ENCODE data around the gene PRR13. TPM values are rescaled to one million over a fixed set of nuclear protein-coding genes. Genes with fewer than 3 reads are reported as not detected.

PRR13 gene
- total RNA-seq, 1 donor from 2014 or later: 92.0 TPM

Other genes with a start within 250 kb of the PRR13 start
- 7.0 TPM for gene ITGB7, start 234.5 kb upstream of the PRR13 start, total RNA-seq
- gene RARG, start 209.5 kb upstream of the PRR13 start, total RNA-seq: 168 TPM
- gene ESPL1, start 173.4 kb upstream of the PRR13 start, total RNA-seq: 33.8 TPM
- 306 TPM for gene PFDN5, start 146.2 kb upstream of the PRR13 start, total RNA-seq
- gene MYG1, start 142.0 kb upstream of the PRR13 start, total RNA-seq: 30.2 TPM
- gene AAAS, start 120.1 kb upstream of the PRR13 start, total RNA-seq: 28.5 TPM
- gene SP7, start 105.4 kb upstream of the PRR13 start, total RNA-seq: not detected
- 71.0 TPM for gene SP1, start 61.6 kb upstream of the PRR13 start, total RNA-seq
- gene AMHR2, start 17.9 kb upstream of the PRR13 start, total RNA-seq: not detected
- gene PCBP2, start 10.4 kb downstream of the PRR13 start, total RNA-seq: 493 TPM
- gene MAP3K12, start 57.7 kb downstream of the PRR13 start, total RNA-seq: 2.0 TPM
- gene TARBP2, start 59.5 kb downstream of the PRR13 start, total RNA-seq: 19.3 TPM
- not detected for gene NPFF, start 65.8 kb downstream of the PRR13 start, total RNA-seq
- gene ATF7, start 184.6 kb downstream of the PRR13 start, total RNA-seq: 29.7 TPM
- 246 TPM for gene ATP5MC2, start 234.3 kb downstream of the PRR13 start, total RNA-seq